Trophoblast cell (in vitro differentiated cells and primary cell): ENCODE measurements around the gene ACBD6.

Source experiments
- DNase-seq, 2 donors: peaks; one replicate each; pipeline ENCODE4 v3.0.0-alpha.2; 2016
- H2AFZ ChIP-seq: 2 replicates; pipeline ENCODE4 v1.6.1; 2013; ENCODE audit warnings: low read length, moderate library complexity, mild to moderate bottlenecking; ENCODE audit not compliant: insufficient read depth, poor library complexity
- H2AK5ac ChIP-seq: 2 replicates; pipeline ENCODE4 v1.6.1; 2013; ENCODE audit warnings: mild to moderate bottlenecking, low read length
- H2BK120ac ChIP-seq: 2 replicates; pipeline ENCODE4 v1.6.1; 2013; ENCODE audit warnings: low read length, mild to moderate bottlenecking, moderate library complexity; ENCODE audit not compliant: insufficient read depth, poor library complexity
- H2BK12ac ChIP-seq: 2 replicates; pipeline ENCODE4 v1.6.1; 2013; ENCODE audit warnings: mild to moderate bottlenecking, low read length, moderate library complexity
- H2BK5ac ChIP-seq: 2 replicates; pipeline ENCODE4 v1.6.1; 2013; ENCODE audit warnings: low read length, low read depth, moderate library complexity, mild to moderate bottlenecking; ENCODE audit not compliant: poor library complexity
- H3K14ac ChIP-seq: 2 replicates; pipeline ENCODE4 v1.6.1; 2013; ENCODE audit warnings: mild to moderate bottlenecking, low read length
- H3K18ac ChIP-seq: 2 replicates; pipeline ENCODE4 v1.6.1; 2013; ENCODE audit warnings: mild to moderate bottlenecking, low read length
- H3K23ac ChIP-seq: 2 replicates; pipeline ENCODE4 v1.6.1; 2013; ENCODE audit warnings: low read length
- H3K27ac ChIP-seq: 2 replicates; pipeline ENCODE4 v1.5.1; 2013; ENCODE audit warnings: low read depth, mild to moderate bottlenecking, inconsistent platforms, low read length, moderate library complexity
- H3K27me3 ChIP-seq: 2 replicates; pipeline ENCODE4 v1.6.1; 2013; ENCODE audit warnings: inconsistent platforms, mild to moderate bottlenecking, low read length, moderate library complexity; ENCODE audit not compliant: insufficient read depth
- H3K36me3 ChIP-seq, 2 experiments: 1 replicate in 1 of 2; 2 replicates in 1 of 2; pipeline ENCODE4 v1.6.1; 2013; ENCODE audit warnings: low read length in 2 of 2, mild to moderate bottlenecking in 2 of 2, moderate library complexity in 1 of 2; ENCODE audit not compliant: insufficient read depth in 2 of 2, control insufficient read depth in 1 of 2
- H3K4ac ChIP-seq: 2 replicates; pipeline ENCODE4 v1.6.1; 2013; ENCODE audit warnings: low read depth, mild to moderate bottlenecking, low read length, moderate library complexity
- H3K4me1 ChIP-seq, 2 experiments: 1 replicate in 1 of 2; 2 replicates in 1 of 2; pipeline ENCODE4 v1.6.1; 2013; ENCODE audit warnings: low read length in 2 of 2, mild to moderate bottlenecking in 2 of 2, moderate library complexity in 1 of 2; ENCODE audit not compliant: insufficient read depth in 2 of 2, control insufficient read depth in 1 of 2
- H3K4me2 ChIP-seq: 2 replicates; pipeline ENCODE4 v1.6.1; 2013; ENCODE audit warnings: inconsistent platforms, mild to moderate bottlenecking, low read length, moderate library complexity
- H3K4me3 ChIP-seq: 2 replicates; pipeline ENCODE4 v1.5.1; 2013; ENCODE audit warnings: mild to moderate bottlenecking, low read depth, low read length, inconsistent platforms
- H3K79me1 ChIP-seq: one replicate; pipeline ENCODE4 v1.6.1; 2013; ENCODE audit warnings: low read length
- H3K79me2 ChIP-seq: 2 replicates; pipeline ENCODE4 v1.6.1; 2013; ENCODE audit warnings: low read length, mild to moderate bottlenecking; ENCODE audit not compliant: control insufficient read depth, insufficient read depth, poor library complexity
- H3K9ac ChIP-seq: 2 replicates; pipeline ENCODE4 v1.6.1; 2013; ENCODE audit warnings: mild to moderate bottlenecking, low read length
- H3K9me3 ChIP-seq: 2 replicates; pipeline ENCODE4 v1.6.1; 2013; ENCODE audit warnings: low read depth, mild to moderate bottlenecking, control low read depth, inconsistent platforms, low read length; ENCODE audit not compliant: insufficient read depth
- H4K12ac ChIP-seq: 2 replicates; pipeline ENCODE4 v1.6.1; 2013; ENCODE audit warnings: low read depth, mild to moderate bottlenecking, low read length, moderate library complexity
- H4K8ac ChIP-seq: 2 replicates; pipeline ENCODE4 v1.6.1; 2013; ENCODE audit warnings: low read depth, mild to moderate bottlenecking, low read length, moderate library complexity
- H4K91ac ChIP-seq: one replicate; pipeline ENCODE4 v1.6.1; 2013; ENCODE audit warnings: low read depth, mild to moderate bottlenecking, low read length, moderate library complexity
- WGBS: extraction: QIAGEN DNeasy Blood & Tissue Kit; methylation state at CpG from one replicate; pipeline ENCODE4 v1.1.7; 2013; ENCODE audit warnings: missing lambda C conversion rate; ENCODE audit not compliant: insufficient read length, insufficient coverage; ENCODE audit errors: extremely low coverage; 5-methylcytosine and 5-hydroxymethylcytosine counted together

Gene ACBD6

DNA sequence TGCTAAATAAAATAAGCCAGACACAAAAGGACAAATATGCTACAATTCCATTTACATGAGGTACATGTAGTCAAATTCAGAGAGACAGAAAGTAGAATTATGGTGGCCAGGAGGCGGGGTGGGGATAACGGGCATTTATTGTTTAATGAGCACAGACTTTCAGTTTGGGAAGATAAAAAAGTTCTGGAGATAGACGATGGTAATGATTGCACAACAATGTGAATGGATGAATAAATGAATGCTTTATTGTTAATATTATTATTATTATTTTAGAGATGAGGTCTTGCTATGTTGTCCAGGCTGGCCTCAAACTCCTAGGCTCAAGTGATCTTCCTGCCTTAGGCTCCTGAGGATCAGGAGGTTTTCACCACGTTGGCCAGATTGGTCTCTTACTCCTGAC is 150.4 kb downstream of the ACBD6 start:
- Histone ChIP-seq H3K18ac (no peak overlapping the region), H2BK5ac (no peak overlapping the region), H3K4me2 (no peak overlapping the region), H3K79me1 (no peaks in the 10 kb centered on the region), H3K36me3 (no peaks in the 10 kb centered on the region), H3K14ac (no peak overlapping the region), H3K27me3 (no peaks in the 10 kb centered on the region), H4K91ac (no peak overlapping the region), H3K4ac (no peak overlapping the region), H3K9ac (no peak overlapping the region), H2AFZ (no peak overlapping the region), H3K79me2 (no peaks in the 10 kb centered on the region), H3K9me3 (no peaks in the 10 kb centered on the region), H4K12ac (no peak overlapping the region), H2BK12ac (no peak overlapping the region), H4K8ac (no peak overlapping the region), H3K4me3 (no peak overlapping the region), H3K27ac (no peak overlapping the region), H3K4me1 (no peaks in the 10 kb centered on the region), H3K23ac (no peak overlapping the region), H2AK5ac (no peak overlapping the region), H2BK120ac (no peak overlapping the region)
- DNase-seq = no peak
- WGBS = no CpG with 5 or more reads among the region's 4 CpGs

DNA sequence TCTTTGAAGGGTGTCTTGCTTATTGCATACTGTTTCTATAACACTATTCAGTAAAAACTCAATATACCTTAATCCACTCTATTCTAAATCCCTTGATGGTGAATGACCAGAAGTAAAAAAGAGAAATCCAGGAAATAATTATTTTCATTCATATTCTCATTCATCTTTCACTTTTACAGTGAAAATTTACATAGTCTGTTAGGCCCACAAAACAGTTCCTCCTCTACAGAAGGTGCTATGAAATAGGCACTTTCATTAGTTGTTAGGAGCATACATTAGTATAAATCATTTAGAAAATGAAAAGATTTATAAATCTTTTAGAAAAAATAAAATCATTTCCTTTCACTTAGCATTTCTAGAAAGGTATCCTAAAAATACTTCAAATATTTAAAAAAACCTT is 157.2 kb downstream of the ACBD6 start:
- no peak overlapping the region for H2BK12ac ChIP-seq
- H4K91ac ChIP-seq = no peak overlapping the region
- H3K27ac ChIP-seq = no peak overlapping the region
- no peak overlapping the region for H3K18ac ChIP-seq
- no peaks in the 10 kb centered on the region for H3K79me2 ChIP-seq
- no peak overlapping the region for H3K23ac ChIP-seq
- H3K9ac ChIP-seq = no peak overlapping the region
- no peaks in the 10 kb centered on the region for H3K9me3 ChIP-seq
- H2BK5ac ChIP-seq = no peak overlapping the region
- no peak overlapping the region for H3K4ac ChIP-seq
- H2AFZ ChIP-seq = no peak overlapping the region
- H3K4me1 ChIP-seq = no peaks in the 10 kb centered on the region
- no peak overlapping the region for H3K14ac ChIP-seq
- no peaks in the 10 kb centered on the region for H3K79me1 ChIP-seq
- no peaks in the 10 kb centered on the region for H3K36me3 ChIP-seq
- H2AK5ac ChIP-seq = no peak overlapping the region
- H3K4me3 ChIP-seq = no peak overlapping the region
- no peak overlapping the region for H2BK120ac ChIP-seq
- no peak overlapping the region for H4K8ac ChIP-seq
- no peak for DNase-seq
- no peak overlapping the region for H3K4me2 ChIP-seq
- H3K27me3 ChIP-seq = no peaks in the 10 kb centered on the region
- H4K12ac ChIP-seq = no peak overlapping the region

DNA sequence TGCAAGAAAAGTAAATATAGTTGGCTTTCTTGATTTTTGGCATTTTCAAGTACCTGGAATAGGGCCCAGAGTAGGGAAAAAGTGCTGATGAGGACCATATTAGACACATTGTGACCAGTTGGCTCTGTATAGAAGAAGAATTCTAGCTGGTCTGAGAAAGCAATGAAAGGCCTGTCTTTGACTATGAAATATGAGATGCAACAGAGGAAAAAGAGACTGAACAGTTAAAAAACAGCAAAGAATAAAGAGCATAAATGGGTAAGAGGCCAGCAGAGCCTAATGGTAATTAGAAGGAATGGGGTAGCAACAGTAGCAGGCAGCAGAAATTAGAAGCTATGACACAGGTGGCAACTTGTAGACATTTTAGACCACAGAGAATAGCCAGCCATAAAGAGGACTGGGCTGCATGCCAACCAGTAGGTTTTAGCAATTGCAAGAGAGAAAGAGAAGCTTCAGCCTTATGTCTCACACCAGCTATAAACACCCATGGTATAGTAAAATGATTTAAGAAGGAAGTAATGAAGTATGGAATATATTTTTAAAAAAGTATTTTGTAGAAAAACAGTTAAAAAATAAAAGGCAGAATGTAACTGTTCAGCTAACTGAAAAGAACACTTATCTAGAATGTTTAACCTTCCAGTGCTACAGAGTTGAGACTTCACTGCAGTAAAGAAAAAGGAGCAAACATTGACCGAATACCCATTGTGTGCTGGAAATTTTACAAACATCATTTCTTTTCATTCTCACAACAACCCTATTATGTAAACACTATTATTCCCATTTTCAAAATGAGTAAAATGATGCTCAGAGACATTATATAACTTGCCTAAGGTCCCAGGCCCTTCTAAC is 158.2 kb downstream of the ACBD6 start:
- no CpG with 5 or more reads among the region's 1 CpG for WGBS
- Histone ChIP-seq H3K14ac (no peak overlapping the region), H3K23ac (no peak overlapping the region)

DNA sequence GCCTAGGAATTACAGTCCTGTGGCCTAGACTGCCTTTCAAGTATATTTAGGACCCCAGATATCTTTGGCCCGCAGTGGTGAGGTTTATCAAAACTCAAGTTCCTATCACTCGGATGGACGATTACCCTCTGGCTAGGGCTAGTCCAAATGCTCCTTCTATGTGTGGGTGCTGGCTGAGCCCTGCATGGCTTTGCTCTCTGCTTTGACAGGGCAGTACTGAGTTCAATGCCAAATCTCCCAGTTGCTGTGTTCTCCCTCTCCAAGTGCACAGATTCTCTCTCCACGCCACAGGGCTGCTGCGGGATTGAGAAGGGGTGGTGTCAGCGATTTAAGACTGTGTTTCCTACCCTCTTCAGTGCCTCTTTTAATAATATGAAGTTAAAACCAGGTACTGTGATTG is 175.3 kb downstream of the ACBD6 start:
- no peak overlapping the region for H3K9ac ChIP-seq
- H3K4me1 ChIP-seq = no peaks in the 10 kb centered on the region
- H4K8ac ChIP-seq = no peak overlapping the region
- H3K79me1 ChIP-seq = no peaks in the 10 kb centered on the region
- H3K18ac ChIP-seq = no peak overlapping the region
- peaks cover 2% of the 10 kb centered on the region for H3K9me3 ChIP-seq
- H3K23ac ChIP-seq = no peak overlapping the region
- no peak overlapping the region for H2AFZ ChIP-seq
- no peak overlapping the region for H2AK5ac ChIP-seq
- no peak overlapping the region for H3K4me3 ChIP-seq
- no peaks in the 10 kb centered on the region for H3K27me3 ChIP-seq
- no peak overlapping the region for H2BK5ac ChIP-seq
- no peaks in the 10 kb centered on the region for H3K79me2 ChIP-seq
- no peak for DNase-seq
- H3K27ac ChIP-seq = no peak overlapping the region
- no peaks in the 10 kb centered on the region for H3K36me3 ChIP-seq
- H3K4me2 ChIP-seq = no peak overlapping the region
- H3K14ac ChIP-seq = no peak overlapping the region
- no peak overlapping the region for H4K12ac ChIP-seq
- H3K4ac ChIP-seq = no peak overlapping the region
- H2BK12ac ChIP-seq = no peak overlapping the region
- H4K91ac ChIP-seq = no peak overlapping the region
- no CpG with 5 or more reads among the region's 6 CpGs for WGBS
- H2BK120ac ChIP-seq = no peak overlapping the region

More for the DNA sequence above, 158.2 kb downstream of the ACBD6 start:
- no peak overlapping the region for H3K4ac ChIP-seq
- H3K18ac ChIP-seq = no peak overlapping the region
- no peak overlapping the region for H3K4me2 ChIP-seq
- H3K4me1 ChIP-seq = no peaks in the 10 kb centered on the region
- no peak overlapping the region for H2BK12ac ChIP-seq
- H3K4me3 ChIP-seq = no peak overlapping the region
- no peak overlapping the region for H4K8ac ChIP-seq
- no peak overlapping the region for H2BK120ac ChIP-seq
- H3K9me3 ChIP-seq = no peaks in the 10 kb centered on the region
- H3K36me3 ChIP-seq = no peaks in the 10 kb centered on the region
- H3K79me2 ChIP-seq = no peaks in the 10 kb centered on the region
- no peak overlapping the region for H2AK5ac ChIP-seq
- H3K9ac ChIP-seq = no peak overlapping the region
- no peaks in the 10 kb centered on the region for H3K79me1 ChIP-seq
- no peak overlapping the region for H4K91ac ChIP-seq
- H3K27me3 ChIP-seq = no peaks in the 10 kb centered on the region
- H3K27ac ChIP-seq = no peak overlapping the region
- H2BK5ac ChIP-seq = no peak overlapping the region
- H2AFZ ChIP-seq = no peak overlapping the region
- DNase-seq = no peak
- no peak overlapping the region for H4K12ac ChIP-seq
